GM23248 (cell line): ENCODE results near the gene ALMS1. TPM values are rescaled to one million over a fixed set of nuclear protein-coding genes. Genes with fewer than 3 reads are reported as not detected.

Experiments used
- DNase-seq: peaks from one replicate; pipeline ENCODE4 v3.0.0-alpha.2; 2015
- H2AFZ ChIP-seq: fragments of 200-600 bp; sonication (generic); 2 replicates; pipeline ENCODE4 v1.6.1; 2016; ENCODE audit warnings: antibody characterized with exemption
- H3F3A ChIP-seq: fragments of 200-600 bp; sonication (generic); 2 replicates; pipeline ENCODE4 v1.6.1; 2016; ENCODE audit warnings: mild to moderate bottlenecking, antibody characterized with exemption, mixed run types; ENCODE audit not compliant: insufficient read depth
- H3K27ac ChIP-seq: fragments of 200-600 bp; sonication (generic); 2 replicates; pipeline ENCODE4 v1.5.1; 2016; ENCODE audit warnings: mild to moderate bottlenecking
- H3K27me3 ChIP-seq: fragments of 200-600 bp; sonication (generic); replicated peaks from 2 replicates; pipeline ENCODE4 v1.6.1; 2016; ENCODE audit warnings: mild to moderate bottlenecking; ENCODE audit not compliant: insufficient read depth
- H3K36me3 ChIP-seq: fragments of 200-600 bp; sonication (generic); 2 replicates; pipeline ENCODE4 v1.6.1; 2016; ENCODE audit warnings: low read depth, mild to moderate bottlenecking
- H3K4me1 ChIP-seq: fragments of 200-600 bp; sonication (generic); 2 replicates; pipeline ENCODE4 v1.6.1; 2016; ENCODE audit warnings: mild to moderate bottlenecking; ENCODE audit not compliant: insufficient read depth
- H3K4me2 ChIP-seq: fragments of 200-600 bp; sonication (generic); one replicate; pipeline ENCODE4 v1.6.1; 2016; ENCODE audit warnings: mild to moderate bottlenecking; ENCODE audit not compliant: unreplicated experiment
- H3K4me3 ChIP-seq: fragments of 200-600 bp; sonication (generic); 2 replicates; pipeline ENCODE4 v1.5.1; 2016; ENCODE audit warnings: mild to moderate bottlenecking
- H3K79me2 ChIP-seq: fragments of 200-600 bp; sonication (generic); 2 replicates; pipeline ENCODE4 v1.6.1; 2016; ENCODE audit warnings: mild to moderate bottlenecking; ENCODE audit not compliant: insufficient read depth
- H3K9ac ChIP-seq: fragments of 200-600 bp; sonication (generic); 2 replicates; pipeline ENCODE4 v1.6.1; 2016; ENCODE audit warnings: mild to moderate bottlenecking
- H3K9me2 ChIP-seq: fragments of 200-600 bp; sonication (generic); 2 replicates; pipeline ENCODE4 v1.6.1; 2016; ENCODE audit warnings: mixed run types, mild to moderate bottlenecking, moderate library complexity; ENCODE audit not compliant: insufficient read depth
- H3K9me3 ChIP-seq: fragments of 200-600 bp; sonication (generic); one replicate; pipeline ENCODE4 v1.6.1; 2017; ENCODE audit warnings: low read depth
- H4K20me1 ChIP-seq: fragments of 200-600 bp; sonication (generic); 2 replicates; pipeline ENCODE4 v1.6.0; 2016; ENCODE audit not compliant: insufficient read depth
- EZH2 ChIP-seq: fragments of 200-600 bp; sonication (generic); IDR thresholded peaks from 2 replicates; pipeline ENCODE4 v1.6.1; 2018; ENCODE audit warnings: antibody characterized with exemption, mild to moderate bottlenecking; ENCODE audit not compliant: insufficient read depth, poor library complexity, severe bottlenecking
- EZH2phosphoT487 ChIP-seq: fragments of 200-600 bp; sonication (generic); IDR thresholded peaks from 2 replicates; pipeline ENCODE4 v1.6.1; 2018; ENCODE audit warnings: antibody characterized with exemption, moderate library complexity, mild to moderate bottlenecking, low read depth; ENCODE audit not compliant: insufficient read depth
- WGBS, 2 experiments: methylation state at CpG; one replicate each; pipeline ENCODE4 v1.1.6; 2015 to 2017; ENCODE audit warnings: low lambda C conversion rate in 2 of 2, low coverage in 1 of 2; ENCODE audit errors: missing lambda C conversion rate in 2 of 2; 5-methylcytosine and 5-hydroxymethylcytosine counted together
- in situ Hi-C: fragments of 300-500 bp; cut with MboI; formaldehyde crosslinking; loops from 2 replicates; pipeline ENCODE4 v1.15.0; 2020
- polyA plus RNA-seq: library from polyadenylated mRNA; unstranded; fragments of >200 nt; fragmentation: Nextera tagmentation; extraction: Ambion mirVana; gene quantifications from 2 replicates; pipeline ENCODE4 v1.2.1, GENCODE V29; 2016
- total RNA-seq: library from RNA; depleted of rRNA; stranded (reverse); fragments of >200 nt; shearing (Covaris generic); gene quantifications from 2 replicates; pipeline ENCODE4 v1.2.3, GENCODE V29; 2014

Gene ALMS1
- total and polyA plus RNA-seq, 2 experiments from 2014 or later = 3.1 to 9.8 TPM

- Histone ChIP-seq H3K4me1 (no peaks in the 10 kb centered on the region), H4K20me1 (no peaks in the 10 kb centered on the region), H3K9me2 (no peaks in the 10 kb centered on the region), H3K27me3 (no peaks in the 10 kb centered on the region), H3K4me3 (no peak overlapping the region), H3K36me3 (no peaks in the 10 kb centered on the region), H2AFZ (no peak overlapping the region), H3K4me2 (no peak overlapping the region), H3F3A (no peaks in the 10 kb centered on the region), H3K27ac (no peak overlapping the region), H3K9me3 (no peaks in the 10 kb centered on the region), H3K79me2 (peaks cover 57% of the 10 kb centered on the region), H3K9ac (no peak overlapping the region)
- no peak for DNase-seq
- TF ChIP-seq EZH2phosphoT487 (no peak), EZH2 (no peak)
- in situ Hi-C loops = no loop called here
- WGBS, 2 experiments = 94 to 95% methylated on average over 5 of the region's 5 CpGs
These were observed 18.8 kb downstream of the ALMS1 start for GRCh38 chr2:73404409-73404808.

- no peaks in the 10 kb centered on the region for H4K20me1 ChIP-seq
- H3K9me3 ChIP-seq = no peaks in the 10 kb centered on the region
- 100% methylated on average over 2 of the region's 2 CpGs for WGBS, 2 experiments
- H3F3A ChIP-seq = no peaks in the 10 kb centered on the region
- DNase-seq = no peak
- no peak overlapping the region for H3K4me2 ChIP-seq
- peaks cover 67% of the 10 kb centered on the region for H3K79me2 ChIP-seq
- no peak overlapping the region for H3K27ac ChIP-seq
- H3K9me2 ChIP-seq = no peaks in the 10 kb centered on the region
- H2AFZ ChIP-seq = no peak overlapping the region
- no peaks in the 10 kb centered on the region for H3K27me3 ChIP-seq
- no peaks in the 10 kb centered on the region for H3K36me3 ChIP-seq
- no peak overlapping the region for H3K4me3 ChIP-seq
- H3K9ac ChIP-seq = no peak overlapping the region
- no peaks in the 10 kb centered on the region for H3K4me1 ChIP-seq
- in situ Hi-C loops = no loop called here
- TF ChIP-seq EZH2phosphoT487 = no peak
- TF ChIP-seq EZH2 = no peak
These were observed 21.4 kb downstream of the ALMS1 start for GRCh38 chr2:73406996-73407395.

- no peaks in the 10 kb centered on the region for H3K4me1 ChIP-seq
- TF ChIP-seq EZH2 (no peak), EZH2phosphoT487 (no peak)
- DNase-seq = no peak
- no peaks in the 10 kb centered on the region for H3K27me3 ChIP-seq
- no peak overlapping the region for H2AFZ ChIP-seq
- H3K9me3 ChIP-seq = no peaks in the 10 kb centered on the region
- H4K20me1 ChIP-seq = no peaks in the 10 kb centered on the region
- peaks cover 68% of the 10 kb centered on the region for H3K79me2 ChIP-seq
- H3F3A ChIP-seq = no peaks in the 10 kb centered on the region
- 76 to 83% methylated on average over 3 of the region's 3 CpGs for WGBS, 2 experiments
- no peak overlapping the region for H3K9ac ChIP-seq
- no peak overlapping the region for H3K4me2 ChIP-seq
- no peak overlapping the region for H3K27ac ChIP-seq
- H3K36me3 ChIP-seq = no peaks in the 10 kb centered on the region
- H3K9me2 ChIP-seq = no peaks in the 10 kb centered on the region
- in situ Hi-C loops = no loop called here
- H3K4me3 ChIP-seq = no peak overlapping the region
These were observed 22.6 kb downstream of the ALMS1 start for GRCh38 chr2:73408198-73408597.

DNA sequence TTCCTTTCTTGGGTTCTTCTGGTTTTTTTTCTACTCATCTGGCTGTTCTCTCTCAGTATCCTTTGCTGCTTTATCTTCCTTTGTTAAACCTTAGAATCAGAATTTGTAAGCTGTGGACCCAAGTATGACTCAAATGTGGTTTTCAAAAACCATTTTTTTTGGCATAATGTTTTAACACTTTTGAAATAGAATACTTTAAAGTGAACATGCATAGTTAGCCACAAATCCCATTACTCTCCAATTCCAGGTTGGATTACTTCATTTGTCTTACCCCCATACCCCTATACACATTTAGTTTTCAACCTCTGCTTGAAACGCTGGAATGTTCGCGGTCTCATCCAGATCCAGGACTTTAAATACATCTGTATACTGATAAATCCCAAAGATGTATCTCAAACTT is 29.1 kb downstream of the ALMS1 start:
- Histone ChIP-seq H3K4me2 (no peak overlapping the region), H4K20me1 (no peaks in the 10 kb centered on the region), H3K9me3 (no peaks in the 10 kb centered on the region), H3K27ac (no peak overlapping the region), H3K9ac (no peak overlapping the region), H3K27me3 (no peaks in the 10 kb centered on the region), H3K4me1 (peaks cover 21% of the 10 kb centered on the region), H3K9me2 (no peaks in the 10 kb centered on the region), H3F3A (peaks cover 26% of the 10 kb centered on the region), H3K79me2 (peaks cover 21% of the 10 kb centered on the region; the same call in 1 of the 2 replicates), H3K4me3 (no peak overlapping the region), H3K36me3 (no peaks in the 10 kb centered on the region), H2AFZ (no peak overlapping the region)
- in situ Hi-C loops = no loop called here
- TF ChIP-seq EZH2 (no peak), EZH2phosphoT487 (no peak)
- 99% methylated on average over 3 of the region's 3 CpGs for WGBS, 2 experiments
- DNase-seq = peak; percentile 40

DNA sequence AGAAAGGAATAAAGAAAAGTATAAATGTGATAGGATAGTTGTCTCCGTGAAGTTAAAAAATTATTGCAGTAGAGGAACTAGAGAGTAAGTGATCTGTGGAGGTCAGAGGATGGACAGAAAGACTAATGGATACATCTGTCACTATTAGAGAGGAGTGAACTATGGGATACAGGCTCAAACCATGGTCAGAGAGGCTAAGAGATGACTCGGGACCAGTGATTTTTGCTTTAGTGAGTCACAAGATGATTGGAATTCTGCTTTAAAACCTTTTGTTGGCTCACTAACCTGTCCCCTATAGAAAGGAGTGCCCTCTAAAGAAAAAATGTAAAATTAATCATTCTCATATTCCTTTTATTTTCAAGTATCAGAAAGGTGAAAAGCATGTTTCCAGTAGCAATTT is 30.3 kb downstream of the ALMS1 start:
- in situ Hi-C loops = no loop called here
- Histone ChIP-seq H4K20me1 (no peaks in the 10 kb centered on the region), H3K4me1 (peaks cover 21% of the 10 kb centered on the region), H3K4me2 (no peak overlapping the region), H3K79me2 (peaks cover 26% of the 10 kb centered on the region; the same call in 1 of the 2 replicates), H3K9me3 (no peaks in the 10 kb centered on the region), H3K36me3 (no peaks in the 10 kb centered on the region), H3K4me3 (no peak overlapping the region), H3K9ac (no peak overlapping the region), H2AFZ (no peak overlapping the region), H3K27ac (no peak overlapping the region), H3F3A (peaks cover 26% of the 10 kb centered on the region), H3K27me3 (no peaks in the 10 kb centered on the region), H3K9me2 (no peaks in the 10 kb centered on the region)
- 67 to 70% methylated on average over 2 of the region's 2 CpGs for WGBS, 2 experiments
- TF ChIP-seq EZH2phosphoT487 = no peak
- DNase-seq = peak; percentile 51
